HEK293T (cell line): ENCODE results near the gene MRPS2.

Experiments used
- CTCF ChIA-PET: fragments of 350-600 bp; formaldehyde crosslinking; extraction: SDS; loops from one replicate; lab custom pipeline; 2021; ENCODE audit warnings: antibody characterized with exemption, inconsistent platforms; lab: Yijun Ruan, JAX
- POLR2A ChIA-PET: fragments of 350-600 bp; formaldehyde crosslinking; extraction: SDS; loops from one replicate; lab custom pipeline; 2020; ENCODE audit warnings: antibody characterized with exemption, inconsistent platforms; lab: Yijun Ruan, JAX
- DNase-seq: peaks from one replicate; pipeline ENCODE4 v3.0.0; 2012; ENCODE audit warnings: mixed read lengths; ENCODE audit errors: extremely low spot score
- ARNT ChIP-seq: fragments of 450-650 bp; IDR thresholded peaks from 2 replicates; pipeline ENCODE4 v1.6.1; 2017; ENCODE audit warnings: mild to moderate bottlenecking
- BHLHE40 ChIP-seq: fragments of 450-650 bp; IDR thresholded peaks from 2 replicates; pipeline ENCODE4 v1.6.1; 2016; ENCODE audit warnings: mild to moderate bottlenecking, moderate library complexity, borderline replicate concordance
- CTBP1 ChIP-seq: fragments of 450-650 bp; IDR thresholded peaks from 2 replicates; pipeline ENCODE4 v1.6.1; 2016; ENCODE audit warnings: borderline replicate concordance
- ELF4 ChIP-seq: fragments of 450-650 bp; IDR thresholded peaks from 2 replicates; pipeline ENCODE4 v1.6.1; 2017; ENCODE audit warnings: antibody characterized with exemption
- FOXA1 ChIP-seq: fragments of 450-650 bp; IDR thresholded peaks from 2 replicates; pipeline ENCODE4 v1.6.1; 2016; ENCODE audit warnings: mild to moderate bottlenecking
- FOXK2 ChIP-seq: fragments of 450-650 bp; IDR thresholded peaks from 2 replicates; pipeline ENCODE4 v1.6.1; 2016; ENCODE audit warnings: mild to moderate bottlenecking
- FOXM1 ChIP-seq: fragments of 450-650 bp; IDR thresholded peaks from 2 replicates; pipeline ENCODE4 v1.6.1; 2017; ENCODE audit warnings: mild to moderate bottlenecking, borderline replicate concordance
- HDGF ChIP-seq: fragments of 450-650 bp; IDR thresholded peaks from 2 replicates; pipeline ENCODE4 v1.6.1; 2017; ENCODE audit warnings: antibody characterized with exemption, borderline replicate concordance
- L3MBTL2 ChIP-seq: fragments of 450-650 bp; conservative IDR thresholded peaks from 2 replicates; pipeline ENCODE4 v1.6.1; 2016; ENCODE audit warnings: mild to moderate bottlenecking
- LEF1 ChIP-seq: fragments of 450-650 bp; IDR thresholded peaks from 2 replicates; pipeline ENCODE4 v1.6.1; 2017; ENCODE audit warnings: mild to moderate bottlenecking, borderline replicate concordance
- NFRKB ChIP-seq: fragments of 450-650 bp; IDR thresholded peaks from 2 replicates; pipeline ENCODE4 v1.6.1; 2016; ENCODE audit warnings: mild to moderate bottlenecking, moderate library complexity
- PKNOX1 ChIP-seq: fragments of 450-650 bp; IDR thresholded peaks from 2 replicates; pipeline ENCODE4 v1.6.1; 2016
- SP1 ChIP-seq: fragments of 450-650 bp; IDR thresholded peaks from 2 replicates; pipeline ENCODE4 v1.6.1; 2017
- SUZ12 ChIP-seq: fragments of 450-650 bp; IDR thresholded peaks from 2 replicates; pipeline ENCODE4 v1.6.1; 2016; ENCODE audit warnings: mild to moderate bottlenecking
- TARDBP ChIP-seq: fragments of 450-650 bp; IDR thresholded peaks from 2 replicates; pipeline ENCODE4 v1.6.1; 2016
- ZNF384 ChIP-seq: fragments of 450-650 bp; IDR thresholded peaks from 2 replicates; pipeline ENCODE4 v1.6.1; 2016

MRPS2 gene

GRCh38 chr9:135517407-135517822 is 16.9 kb downstream of the MRPS2 start:
- ChIA-PET POLR2A (no interaction called here), CTCF (no interaction called here)
- no peak for DNase-seq
- no peak for TF ChIP-seq L3MBTL2
- no peak for TF ChIP-seq FOXA1
- TF ChIP-seq FOXM1: no peak
- TF ChIP-seq ELF4: no peak
- TF ChIP-seq HDGF: no peak
- TF ChIP-seq LEF1: no peak
- TF ChIP-seq FOXK2: no peak
- TF ChIP-seq SP1: no peak
- TF ChIP-seq SUZ12: no peak
- no peak for TF ChIP-seq NFRKB
- TF ChIP-seq CTBP1: no peak

GRCh38 chr9:135519179-135519971 is 18.9 kb downstream of the MRPS2 start:
- CTCF ChIA-PET: no interaction called here
- POLR2A ChIA-PET: no interaction called here
- no peak for TF ChIP-seq CTBP1
- DNase-seq: no peak

GRCh38 chr9:135520916-135521607 is 20.6 kb downstream of the MRPS2 start, which contains the start of gene LCN1:
Gene LCN1 (plus strand): TSS chr9:135521440. CDS start chr9:135521498, 58 bp downstream.
- CTCF ChIA-PET: no interaction called here
- POLR2A ChIA-PET: no interaction called here

GRCh38 chr9:135521608-135522095 is 21.2 kb downstream of the MRPS2 start:
- TF ChIP-seq SUZ12 (no peak), ARNT (no peak), FOXM1 (no peak), SP1 (no peak), ELF4 (no peak), TARDBP (no peak), CTBP1 (no peak), BHLHE40 (no peak), L3MBTL2 (no peak), ZNF384 (no peak), PKNOX1 (no peak)
- ChIA-PET POLR2A (no interaction called here), CTCF (no interaction called here)
- DNase-seq: no peak

More at GRCh38 chr9:135520916-135521607, 20.6 kb downstream of the MRPS2 start, which contains the start of gene LCN1:
- DNase-seq: no peak
- no peak for TF ChIP-seq PKNOX1
- TF ChIP-seq BHLHE40: no peak
- no peak for TF ChIP-seq SUZ12
- no peak for TF ChIP-seq ARNT

- POLR2A ChIA-PET: no interaction called here
- CTCF ChIA-PET: no interaction called here
Measured at GRCh38 chr9:135522137-135522877, 21.8 kb downstream of the MRPS2 start.

GRCh38 chr9:135522931-135523330 is 22.4 kb downstream of the MRPS2 start:
- no peak for DNase-seq
- POLR2A ChIA-PET: no interaction called here
- CTCF ChIA-PET: no interaction called here
- TF ChIP-seq ARNT: no peak
- TF ChIP-seq ELF4: no peak
- TF ChIP-seq NFRKB: no peak
- no peak for TF ChIP-seq FOXK2
- TF ChIP-seq ZNF384: no peak
- no peak for TF ChIP-seq CTBP1
- no peak for TF ChIP-seq BHLHE40
- TF ChIP-seq FOXM1: no peak
- TF ChIP-seq L3MBTL2: no peak
- no peak for TF ChIP-seq PKNOX1
- no peak for TF ChIP-seq TARDBP
- no peak for TF ChIP-seq SP1
- TF ChIP-seq FOXA1: no peak
- TF ChIP-seq LEF1: no peak
- no peak for TF ChIP-seq SUZ12
- no peak for TF ChIP-seq HDGF

More at GRCh38 chr9:135522137-135522877, 21.8 kb downstream of the MRPS2 start:
- TF ChIP-seq NFRKB: no peak
- TF ChIP-seq FOXK2: no peak
- TF ChIP-seq ARNT: no peak
- TF ChIP-seq BHLHE40: no peak
- TF ChIP-seq ZNF384: no peak
- TF ChIP-seq LEF1: no peak
- TF ChIP-seq TARDBP: no peak
- TF ChIP-seq SP1: no peak
- TF ChIP-seq SUZ12: no peak
- no peak for TF ChIP-seq FOXA1
- no peak for TF ChIP-seq CTBP1
- TF ChIP-seq HDGF: no peak
- DNase-seq: no peak
